Rectal smooth muscle tissue (tissue), 1 donor: ENCODE results near the gene TOMT.

Source experiments
- H3K27ac ChIP-seq: one replicate; pipeline ENCODE4 v1.7.0; 2013; ENCODE audit warnings: low read depth, low read length, inconsistent platforms
- H3K27me3 ChIP-seq: one replicate; pipeline ENCODE4 v1.7.0; 2013; ENCODE audit warnings: low read length; ENCODE audit not compliant: control insufficient read depth, insufficient read depth
- H3K36me3 ChIP-seq: one replicate; pipeline ENCODE4 v1.7.0; 2013; ENCODE audit warnings: low read length; ENCODE audit not compliant: control insufficient read depth, insufficient read depth
- H3K4me1 ChIP-seq: one replicate; pipeline ENCODE4 v1.7.0; 2013; ENCODE audit warnings: low read length; ENCODE audit not compliant: control insufficient read depth, insufficient read depth
- H3K4me3 ChIP-seq: one replicate; pipeline ENCODE4 v1.7.0; 2013; ENCODE audit warnings: low read length
- H3K9ac ChIP-seq: one replicate; pipeline ENCODE4 v1.7.0; 2013; ENCODE audit warnings: low read length

TOMT gene

GRCh38 chr11:72157131-72157530, 51.4 kb downstream of the TOMT start:
- Histone ChIP-seq H3K4me1 (no peaks in the 10 kb centered on the region), H3K4me3 (no peak overlapping the region), H3K9ac (no peak overlapping the region), H3K36me3 (no peaks in the 10 kb centered on the region), H3K27ac (no peak overlapping the region), H3K27me3 (no peaks in the 10 kb centered on the region)
